ENCODE data around the gene SEC61G. TPM values are rescaled to one million over a fixed set of nuclear protein-coding genes. Genes with fewer than 3 reads are reported as not detected.

SEC61G gene
- total RNA-seq, 1 experiment from 2014 or later, result 208 TPM

DNA sequence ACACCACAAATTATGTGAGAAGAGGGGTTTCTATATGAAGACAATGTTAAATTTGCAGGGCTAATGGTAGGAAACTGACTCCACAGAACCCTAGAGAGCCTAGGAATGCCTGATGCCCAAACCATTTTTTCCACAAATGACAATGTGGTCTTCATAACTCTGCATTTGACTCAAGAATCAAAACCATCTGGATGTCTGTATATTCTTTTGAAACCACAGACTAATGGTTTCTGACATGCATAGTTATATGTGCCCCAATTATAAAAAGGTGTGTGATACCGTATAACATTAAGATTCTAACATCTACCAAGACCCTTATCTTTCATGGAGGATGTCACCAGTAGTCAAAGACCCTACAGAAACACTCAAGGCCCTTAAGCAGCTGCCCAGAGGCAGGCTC lies 20.3 kb downstream of the SEC61G start:
- H3K4me3 Mint-ChIP-seq, result no peak overlapping the region
- DNase-seq (ENCODE audit: low spot score) (no peak), ATAC-seq (no peak)
- ChIA-PET CTCF (no interaction called here), POLR2A (no interaction called here)
- peaks cover 3% of the 10 kb centered on the region; the same call in 1 of the 2 replicates for H3K4me1 Mint-ChIP-seq
- peaks cover 7% of the 10 kb centered on the region; the same call in 1 of the 2 replicates for H3K36me3 Mint-ChIP-seq
- TF ChIP-seq TP53 (CRISPR knock-in tag; IDR thresholded peaks at IDR 0.05), result no peak
- TF ChIP-seq GABPB1 (CRISPR knock-in tag; IDR thresholded peaks at IDR 0.05), result no peak
- no peak for TF ChIP-seq ZNF671 (CRISPR knock-in tag; IDR thresholded peaks at IDR 0.05)
- TF ChIP-seq, protein P1, sequence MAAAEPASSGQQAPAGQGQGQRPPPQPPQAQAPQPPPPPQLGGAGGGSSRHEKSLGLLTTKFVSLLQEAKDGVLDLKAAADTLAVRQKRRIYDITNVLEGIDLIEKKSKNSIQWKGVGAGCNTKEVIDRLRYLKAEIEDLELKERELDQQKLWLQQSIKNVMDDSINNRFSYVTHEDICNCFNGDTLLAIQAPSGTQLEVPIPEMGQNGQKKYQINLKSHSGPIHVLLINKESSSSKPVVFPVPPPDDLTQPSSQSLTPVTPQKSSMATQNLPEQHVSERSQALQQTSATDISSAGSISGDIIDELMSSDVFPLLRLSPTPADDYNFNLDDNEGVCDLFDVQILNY (CRISPR knock-in tag; IDR thresholded peaks at IDR 0.05), result no peak
- TF ChIP-seq ZNF219 (CRISPR knock-in tag; IDR thresholded peaks at IDR 0.05; ENCODE audit: borderline replicate concordance), result no peak
- no peak for TF ChIP-seq CREM (CRISPR knock-in tag; IDR thresholded peaks at IDR 0.05)
- no peak for TF ChIP-seq FOXJ3 (CRISPR knock-in tag; IDR thresholded peaks at IDR 0.05; ENCODE audit: borderline replicate concordance)
- no peak for TF ChIP-seq ZNF121 (CRISPR knock-in tag; IDR thresholded peaks at IDR 0.05)
- no peak for TF ChIP-seq JUN (CRISPR knock-in tag; IDR thresholded peaks at IDR 0.05)
- TF ChIP-seq, protein P2, sequence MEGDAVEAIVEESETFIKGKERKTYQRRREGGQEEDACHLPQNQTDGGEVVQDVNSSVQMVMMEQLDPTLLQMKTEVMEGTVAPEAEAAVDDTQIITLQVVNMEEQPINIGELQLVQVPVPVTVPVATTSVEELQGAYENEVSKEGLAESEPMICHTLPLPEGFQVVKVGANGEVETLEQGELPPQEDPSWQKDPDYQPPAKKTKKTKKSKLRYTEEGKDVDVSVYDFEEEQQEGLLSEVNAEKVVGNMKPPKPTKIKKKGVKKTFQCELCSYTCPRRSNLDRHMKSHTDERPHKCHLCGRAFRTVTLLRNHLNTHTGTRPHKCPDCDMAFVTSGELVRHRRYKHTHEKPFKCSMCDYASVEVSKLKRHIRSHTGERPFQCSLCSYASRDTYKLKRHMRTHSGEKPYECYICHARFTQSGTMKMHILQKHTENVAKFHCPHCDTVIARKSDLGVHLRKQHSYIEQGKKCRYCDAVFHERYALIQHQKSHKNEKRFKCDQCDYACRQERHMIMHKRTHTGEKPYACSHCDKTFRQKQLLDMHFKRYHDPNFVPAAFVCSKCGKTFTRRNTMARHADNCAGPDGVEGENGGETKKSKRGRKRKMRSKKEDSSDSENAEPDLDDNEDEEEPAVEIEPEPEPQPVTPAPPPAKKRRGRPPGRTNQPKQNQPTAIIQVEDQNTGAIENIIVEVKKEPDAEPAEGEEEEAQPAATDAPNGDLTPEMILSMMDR (IDR thresholded peaks at IDR 0.05), result no peak
- TF ChIP-seq, protein P3, sequence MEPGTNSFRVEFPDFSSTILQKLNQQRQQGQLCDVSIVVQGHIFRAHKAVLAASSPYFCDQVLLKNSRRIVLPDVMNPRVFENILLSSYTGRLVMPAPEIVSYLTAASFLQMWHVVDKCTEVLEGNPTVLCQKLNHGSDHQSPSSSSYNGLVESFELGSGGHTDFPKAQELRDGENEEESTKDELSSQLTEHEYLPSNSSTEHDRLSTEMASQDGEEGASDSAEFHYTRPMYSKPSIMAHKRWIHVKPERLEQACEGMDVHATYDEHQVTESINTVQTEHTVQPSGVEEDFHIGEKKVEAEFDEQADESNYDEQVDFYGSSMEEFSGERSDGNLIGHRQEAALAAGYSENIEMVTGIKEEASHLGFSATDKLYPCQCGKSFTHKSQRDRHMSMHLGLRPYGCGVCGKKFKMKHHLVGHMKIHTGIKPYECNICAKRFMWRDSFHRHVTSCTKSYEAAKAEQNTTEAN (CRISPR knock-in tag; IDR thresholded peaks at IDR 0.05), result no peak
- no peak for TF ChIP-seq HMGA2 (CRISPR knock-in tag; IDR thresholded peaks at IDR 0.05)
- TF ChIP-seq, protein P4, sequence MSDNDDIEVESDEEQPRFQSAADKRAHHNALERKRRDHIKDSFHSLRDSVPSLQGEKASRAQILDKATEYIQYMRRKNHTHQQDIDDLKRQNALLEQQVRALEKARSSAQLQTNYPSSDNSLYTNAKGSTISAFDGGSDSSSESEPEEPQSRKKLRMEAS (CRISPR knock-in tag; IDR thresholded peaks at IDR 0.05), result no peak
- TF ChIP-seq, protein P5, sequence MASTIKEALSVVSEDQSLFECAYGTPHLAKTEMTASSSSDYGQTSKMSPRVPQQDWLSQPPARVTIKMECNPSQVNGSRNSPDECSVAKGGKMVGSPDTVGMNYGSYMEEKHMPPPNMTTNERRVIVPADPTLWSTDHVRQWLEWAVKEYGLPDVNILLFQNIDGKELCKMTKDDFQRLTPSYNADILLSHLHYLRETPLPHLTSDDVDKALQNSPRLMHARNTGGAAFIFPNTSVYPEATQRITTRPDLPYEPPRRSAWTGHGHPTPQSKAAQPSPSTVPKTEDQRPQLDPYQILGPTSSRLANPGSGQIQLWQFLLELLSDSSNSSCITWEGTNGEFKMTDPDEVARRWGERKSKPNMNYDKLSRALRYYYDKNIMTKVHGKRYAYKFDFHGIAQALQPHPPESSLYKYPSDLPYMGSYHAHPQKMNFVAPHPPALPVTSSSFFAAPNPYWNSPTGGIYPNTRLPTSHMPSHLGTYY (CRISPR knock-in tag; IDR thresholded peaks at IDR 0.05), result no peak
- H3K9me3 Mint-ChIP-seq, result 0 out of 2 replicates have a peak, but pooled peaks cover 5% of the 10 kb centered on the region
- no peak overlapping the region for H3K27ac Mint-ChIP-seq
- no peaks in the 10 kb centered on the region for H3K27me3 Mint-ChIP-seq (ENCODE audit: low read depth)

DNA sequence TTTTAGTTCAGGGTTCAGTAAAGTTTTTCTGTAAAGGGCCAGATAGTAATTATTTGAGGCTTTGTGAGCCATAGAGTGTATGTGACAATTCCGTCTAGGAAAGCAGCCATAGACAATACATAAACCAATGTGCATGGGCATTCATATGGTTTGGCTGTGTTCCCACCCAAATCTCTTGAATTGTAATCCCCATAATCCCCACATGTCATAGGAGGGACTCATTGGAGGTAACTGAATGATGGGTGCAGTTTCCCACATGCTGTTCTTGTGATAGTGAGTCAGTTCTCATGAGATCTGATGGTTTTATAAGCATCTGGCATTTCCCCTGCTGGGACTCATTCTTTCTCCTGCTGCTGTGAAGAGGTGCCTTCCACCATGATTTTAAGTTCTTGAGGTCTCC lies 29.9 kb downstream of the SEC61G start:
- peaks cover 13% of the 10 kb centered on the region for H3K4me1 Mint-ChIP-seq
- TF ChIP-seq KAT7 (CRISPR knock-in tag; IDR thresholded peaks at IDR 0.05; ENCODE audit: borderline replicate concordance) (no peak), ESRRA (CRISPR knock-in tag; IDR thresholded peaks at IDR 0.05; ENCODE audit: borderline replicate concordance) (no peak), RELA (CRISPR knock-in tag; IDR thresholded peaks at IDR 0.05; ENCODE audit: borderline replicate concordance) (no peak), ELF4 (CRISPR knock-in tag; IDR thresholded peaks at IDR 0.05; ENCODE audit: low read depth) (no peak), FOXK1 (CRISPR knock-in tag; IDR thresholded peaks at IDR 0.05) (no peak)
- TF ChIP-seq, protein P6, sequence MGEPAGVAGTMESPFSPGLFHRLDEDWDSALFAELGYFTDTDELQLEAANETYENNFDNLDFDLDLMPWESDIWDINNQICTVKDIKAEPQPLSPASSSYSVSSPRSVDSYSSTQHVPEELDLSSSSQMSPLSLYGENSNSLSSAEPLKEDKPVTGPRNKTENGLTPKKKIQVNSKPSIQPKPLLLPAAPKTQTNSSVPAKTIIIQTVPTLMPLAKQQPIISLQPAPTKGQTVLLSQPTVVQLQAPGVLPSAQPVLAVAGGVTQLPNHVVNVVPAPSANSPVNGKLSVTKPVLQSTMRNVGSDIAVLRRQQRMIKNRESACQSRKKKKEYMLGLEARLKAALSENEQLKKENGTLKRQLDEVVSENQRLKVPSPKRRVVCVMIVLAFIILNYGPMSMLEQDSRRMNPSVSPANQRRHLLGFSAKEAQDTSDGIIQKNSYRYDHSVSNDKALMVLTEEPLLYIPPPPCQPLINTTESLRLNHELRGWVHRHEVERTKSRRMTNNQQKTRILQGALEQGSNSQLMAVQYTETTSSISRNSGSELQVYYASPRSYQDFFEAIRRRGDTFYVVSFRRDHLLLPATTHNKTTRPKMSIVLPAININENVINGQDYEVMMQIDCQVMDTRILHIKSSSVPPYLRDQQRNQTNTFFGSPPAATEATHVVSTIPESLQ (CRISPR knock-in tag; IDR thresholded peaks at IDR 0.05), result no peak
- TF ChIP-seq, protein P2 (IDR thresholded peaks at IDR 0.05), result no peak
- TF ChIP-seq, protein P7, sequence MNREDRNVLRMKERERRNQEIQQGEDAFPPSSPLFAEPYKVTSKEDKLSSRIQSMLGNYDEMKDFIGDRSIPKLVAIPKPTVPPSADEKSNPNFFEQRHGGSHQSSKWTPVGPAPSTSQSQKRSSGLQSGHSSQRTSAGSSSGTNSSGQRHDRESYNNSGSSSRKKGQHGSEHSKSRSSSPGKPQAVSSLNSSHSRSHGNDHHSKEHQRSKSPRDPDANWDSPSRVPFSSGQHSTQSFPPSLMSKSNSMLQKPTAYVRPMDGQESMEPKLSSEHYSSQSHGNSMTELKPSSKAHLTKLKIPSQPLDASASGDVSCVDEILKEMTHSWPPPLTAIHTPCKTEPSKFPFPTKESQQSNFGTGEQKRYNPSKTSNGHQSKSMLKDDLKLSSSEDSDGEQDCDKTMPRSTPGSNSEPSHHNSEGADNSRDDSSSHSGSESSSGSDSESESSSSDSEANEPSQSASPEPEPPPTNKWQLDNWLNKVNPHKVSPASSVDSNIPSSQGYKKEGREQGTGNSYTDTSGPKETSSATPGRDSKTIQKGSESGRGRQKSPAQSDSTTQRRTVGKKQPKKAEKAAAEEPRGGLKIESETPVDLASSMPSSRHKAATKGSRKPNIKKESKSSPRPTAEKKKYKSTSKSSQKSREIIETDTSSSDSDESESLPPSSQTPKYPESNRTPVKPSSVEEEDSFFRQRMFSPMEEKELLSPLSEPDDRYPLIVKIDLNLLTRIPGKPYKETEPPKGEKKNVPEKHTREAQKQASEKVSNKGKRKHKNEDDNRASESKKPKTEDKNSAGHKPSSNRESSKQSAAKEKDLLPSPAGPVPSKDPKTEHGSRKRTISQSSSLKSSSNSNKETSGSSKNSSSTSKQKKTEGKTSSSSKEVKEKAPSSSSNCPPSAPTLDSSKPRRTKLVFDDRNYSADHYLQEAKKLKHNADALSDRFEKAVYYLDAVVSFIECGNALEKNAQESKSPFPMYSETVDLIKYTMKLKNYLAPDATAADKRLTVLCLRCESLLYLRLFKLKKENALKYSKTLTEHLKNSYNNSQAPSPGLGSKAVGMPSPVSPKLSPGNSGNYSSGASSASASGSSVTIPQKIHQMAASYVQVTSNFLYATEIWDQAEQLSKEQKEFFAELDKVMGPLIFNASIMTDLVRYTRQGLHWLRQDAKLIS (CRISPR knock-in tag; IDR thresholded peaks at IDR 0.05; ENCODE audit: borderline replicate concordance), result no peak
- TF ChIP-seq, protein P8, sequence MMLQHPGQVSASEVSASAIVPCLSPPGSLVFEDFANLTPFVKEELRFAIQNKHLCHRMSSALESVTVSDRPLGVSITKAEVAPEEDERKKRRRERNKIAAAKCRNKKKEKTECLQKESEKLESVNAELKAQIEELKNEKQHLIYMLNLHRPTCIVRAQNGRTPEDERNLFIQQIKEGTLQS (CRISPR knock-in tag; conservative IDR thresholded peaks at IDR 0.05), result no peak

More for the DNA sequence above, 29.9 kb downstream of the SEC61G start:
- no peak for ATAC-seq
- no peaks in the 10 kb centered on the region for H3K27me3 Mint-ChIP-seq (ENCODE audit: low read depth)
- 0 out of 2 replicates have a peak, but pooled peaks cover 4% of the 10 kb centered on the region for H3K9me3 Mint-ChIP-seq
- no peaks in the 10 kb centered on the region for H3K36me3 Mint-ChIP-seq
- no peak overlapping the region for H3K4me3 Mint-ChIP-seq
- DNase-seq (ENCODE audit: low spot score), result no peak
- H3K27ac Mint-ChIP-seq, result no peak overlapping the region
- POLR2A ChIA-PET, result no interaction called here
- CTCF ChIA-PET, result no interaction called here

All from WTC11 (cell line).